K562 (cell line): ENCODE measurements around the gene PTPN14. TPM values are rescaled to one million over a fixed set of nuclear protein-coding genes. Genes with fewer than 3 reads are reported as not detected.

ENCODE experiments used
- ATAC-seq: fragments of 200-7000 bp; cut with Tn5 transposase; 3 replicates; pipeline ENCODE4 v1.9.1; 2020; ENCODE audit warnings: moderate library complexity
- BruUV-seq: library from RNA; stranded (reverse); fragments of 400-500 nt; replicated peaks from 2 replicates; lab custom pipeline; 2021; lab: Mats Ljungman, UMichigan
- CTCF ChIA-PET: fragments of 300-600 bp; formaldehyde crosslinking; extraction: SDS; loops from one replicate; lab custom pipeline; 2021; ENCODE audit warnings: low intra/inter-chr PET ratio; lab: Yijun Ruan, JAX
- POLR2A ChIA-PET: fragments of 300-600, 350-650 bp; sonication (Branson Sonifier 250); formaldehyde crosslinking; extraction: SDS; loops from one replicate; lab custom pipeline; 2021; ENCODE audit warnings: antibody characterized with exemption, inconsistent platforms; lab: Yijun Ruan, JAX
- DNase-seq, 4 experiments: peaks; one replicate each; pipeline versions ENCODE4 v3.0.0 to v3.0.0-alpha.2; 2011 to 2018; ENCODE audit warnings: low spot score in 3 of 4, mixed read lengths in 3 of 4; ENCODE audit errors: extremely low read depth in 1 of 4
- FAIRE-seq: peaks from 2 replicates; lab custom pipeline; 2011; peaks lifted over from hg19 to GRCh38; lab: Jason Lieb, UNC
- H2AFZ ChIP-seq: 2 replicates; pipeline ENCODE4 v1.6.0; 2011; ENCODE audit warnings: low read depth, low read length, control low read depth, inconsistent platforms
- H3K27ac ChIP-seq: fragments of 200-600 bp; 3 replicates; pipeline ENCODE4 v1.8.0; 2011; ENCODE audit warnings: low read depth, mild to moderate bottlenecking, control low read depth, inconsistent platforms, low read length, moderate library complexity, mixed read lengths; ENCODE audit errors: extremely low read depth
- H3K27me3 ChIP-seq, 2 experiments: fragments of 300-600 bp in 1 of 2; 2 replicates in 1 of 2; 3 replicates in 1 of 2; pipeline versions ENCODE4 v1.6.0 to v1.8.0; 2011; ENCODE audit warnings: inconsistent platforms in 2 of 2, low read length in 2 of 2, mild to moderate bottlenecking in 1 of 2, mixed read lengths in 1 of 2, moderate library complexity in 1 of 2; ENCODE audit not compliant: control insufficient read depth in 2 of 2, insufficient read depth in 2 of 2
- H3K36me3 ChIP-seq: fragments of 300-600 bp; 3 replicates; pipeline ENCODE4 v1.8.0; 2011; ENCODE audit warnings: mild to moderate bottlenecking, low read length, inconsistent platforms; ENCODE audit not compliant: control insufficient read depth, insufficient read depth
- H3K4me1 ChIP-seq, 2 experiments: fragments of 200-600 bp in 1 of 2; replicated peaks in 1 of 2; 2 replicates in 1 of 2; 3 replicates in 1 of 2; pipeline versions ENCODE4 v1.5.1 to v1.8.0; 2011; ENCODE audit warnings: inconsistent platforms in 2 of 2, low read length in 2 of 2, mild to moderate bottlenecking in 1 of 2, mixed read lengths in 1 of 2, moderate library complexity in 1 of 2; ENCODE audit not compliant: control insufficient read depth in 2 of 2, insufficient read depth in 2 of 2
- H3K4me2 ChIP-seq: 2 replicates; pipeline ENCODE4 v1.6.1; 2011; ENCODE audit warnings: low read length, control low read depth, inconsistent platforms, mixed read lengths; ENCODE audit not compliant: insufficient read depth
- H3K4me3 ChIP-seq: fragments of 200-600 bp; sonication (generic), shearing (Covaris generic); 2 replicates; pipeline ENCODE4 v1.5.1; 2016; ENCODE audit warnings: control low read depth, inconsistent platforms
- H3K79me2 ChIP-seq: fragments of 200-600 bp; 3 replicates; pipeline ENCODE4 v1.8.0; 2011; ENCODE audit warnings: low read length, inconsistent platforms; ENCODE audit not compliant: control insufficient read depth, insufficient read depth
- H3K9ac ChIP-seq, 2 experiments: 2 replicates each; pipeline versions ENCODE4 v1.6.0 to v1.6.1; 2011; ENCODE audit warnings: low read depth in 2 of 2, low read length in 2 of 2, control low read depth in 1 of 2, inconsistent platforms in 1 of 2, mild to moderate bottlenecking in 1 of 2, mixed read lengths in 1 of 2; ENCODE audit not compliant: insufficient read depth in 1 of 2
- H3K9me1 ChIP-seq: one replicate; pipeline ENCODE4 v1.6.0; 2011; ENCODE audit warnings: inconsistent platforms, mild to moderate bottlenecking, low read length, moderate library complexity; ENCODE audit not compliant: control insufficient read depth, insufficient read depth
- H3K9me3 ChIP-seq: replicated peaks from 2 replicates; pipeline ENCODE4 v1.5.1; 2011; ENCODE audit warnings: low read depth, low read length, inconsistent platforms; ENCODE audit not compliant: control insufficient read depth, insufficient read depth
- H4K20me1 ChIP-seq: replicated peaks from 2 replicates; pipeline ENCODE4 v1.6.1; 2011; ENCODE audit warnings: low read length, inconsistent platforms, mixed read lengths; ENCODE audit not compliant: control insufficient read depth, insufficient read depth
- FOXK2 ChIP-seq, 2 experiments: fragments of 450-650 bp; IDR thresholded peaks in 1 of 2; conservative IDR thresholded peaks in 1 of 2; 2 replicates each; pipeline ENCODE4 v1.6.1; 2016; ENCODE audit warnings: low read depth in 2 of 2, mild to moderate bottlenecking in 1 of 2
- GABPB1 ChIP-seq: sonication (generic); formaldehyde crosslinking; IDR thresholded peaks from 2 replicates; pipeline ENCODE4 v1.8.0; 2022; ENCODE audit warnings: mild to moderate bottlenecking, missing genetic modification reagents
- PHTF2 ChIP-seq: fragments of 250-450 bp; sonication (Bioruptor Pico); IDR thresholded peaks from 2 replicates; pipeline ENCODE4 v1.5.0; 2021; ENCODE audit warnings: mild to moderate bottlenecking
- SOX6 ChIP-seq: fragments of 450-650 bp; IDR thresholded peaks from 2 replicates; pipeline ENCODE4 v1.6.1; 2014; ENCODE audit warnings: mild to moderate bottlenecking
- TAF7 ChIP-seq: fragments of 450-650 bp; IDR thresholded peaks from 2 replicates; pipeline ENCODE4 v1.6.1; 2016; ENCODE audit warnings: missing genetic modification characterization, missing compliant biosample characterization
- WGBS: fragments of 100-300 bp; shearing (Covaris generic); methylation state at CpG from one replicate; pipeline ENCODE4 v1.1.6; 2016; ENCODE audit warnings: low coverage, mixed read lengths; ENCODE audit not compliant: insufficient coverage; ENCODE audit errors: missing lambda C conversion rate; 5-methylcytosine and 5-hydroxymethylcytosine counted together
- in situ Hi-C: fragments of 300-500 bp; cut with MboI; formaldehyde crosslinking; loops from 4 replicates; pipeline ENCODE4 v1.15.0; 2018; ENCODE audit warnings: inconsistent platforms, mixed read lengths
- intact Hi-C: fragments of 100-400 bp; cut with micrococcal nuclease; formaldehyde crosslinking; loops from 2 replicates; pipeline ENCODE4 v1.14.2; 2022
- polyA plus RNA-seq, 8 experiments: library from polyadenylated mRNA; depleted of rRNA in 4 of 8; stranded (reverse) in 5 of 8; unstranded in 3 of 8; fragments of >200 nt; fragmentation: Nextera tagmentation in 2 of 8; fragmentation: Illumina TruSeq in 1 of 8; extraction: Ambion mirVana in 2 of 8; extraction: Trizol in 1 of 8; gene quantifications; 2 replicates each; pipeline versions ENCODE4 v1.2.1 to v1.2.3, GENCODE V29; 2011 to 2014; ENCODE audit warnings: inconsistent platforms in 1 of 8, missing spikeins in 1 of 8
- total RNA-seq, 7 experiments: library from RNA; depleted of rRNA in 6 of 7; stranded (reverse); fragments of >200 nt in 6 of 7; fragmentation: Illumina TruSeq in 2 of 7; extraction: Trizol in 2 of 7; gene quantifications; 2 replicates each; pipeline versions ENCODE4 v1.2.1 to v1.2.3, GENCODE V29; 2011 to 2021; ENCODE audit warnings: low replicate concordance in 1 of 7

The PTPN14 gene
- total and polyA plus RNA-seq, 9 of the 15 experiments (the other 6 are each of a cell fraction or from before 2014, with no cell fraction given) = 0.01 to 0.29 (median 0.04) TPM; not detected in 6

- ATAC-seq (no peak), DNase-seq (no peak), FAIRE-seq (no peak)
- no peaks in the 10 kb centered on the region for H3K27me3 ChIP-seq
- 83% methylated on average over 3 of the region's 3 CpGs for WGBS
- no peaks in the 10 kb centered on the region for H3K79me2 ChIP-seq
- H3K9me1 ChIP-seq = no peaks in the 10 kb centered on the region
- BruUV-seq = no TSS peak
- no peak overlapping the region for H2AFZ ChIP-seq
- H3K36me3 ChIP-seq = peaks cover 49% of the 10 kb centered on the region; the same call in 1 of the 3 replicates
- CTCF ChIA-PET = interaction anchor here (2.4 to 3.2 kb wide), 2 partner anchors 69 to 116 kb away, joined by 12 to 23 read pairs; no protein-coding TSS in a partner anchor
- TF ChIP-seq SOX6 = no peak
- no peak for TF ChIP-seq PHTF2 (CRISPR knock-in tag)
- no peak for TF ChIP-seq TAF7
- TF ChIP-seq FOXK2 (conservative IDR thresholded peaks at IDR 0.05 in 1 of 2, IDR thresholded peaks at IDR 0.05 in 1 of 2; ENCODE audit: low read depth in 2 of 2) = no peak
- no peak for TF ChIP-seq GABPB1 (CRISPR knock-in tag)
- TF ChIP-seq, all 486 proteins: peak for 0
- H3K4me2 ChIP-seq = no peak overlapping the region
- H3K4me1 ChIP-seq = no peaks in the 10 kb centered on the region; a peak in 3 of 5 replicates
- no peak overlapping the region for H3K4me3 ChIP-seq
- peaks cover 10% of the 10 kb centered on the region; the same call in 1 of the 2 replicates for H4K20me1 ChIP-seq
- POLR2A ChIA-PET = no interaction called here
- in situ Hi-C loops = loop anchor here (5.0 kb wide), 1 partner anchor 118 kb away; no protein-coding TSS in a partner anchor
- H3K9me3 ChIP-seq = no peaks in the 10 kb centered on the region
- no peak overlapping the region for H3K27ac ChIP-seq
- no peak overlapping the region for H3K9ac ChIP-seq
- intact Hi-C loops = loop anchor here (5.0 kb wide), 1 partner anchor 117 kb away; no protein-coding TSS in a partner anchor
Observed at GRCh38 chr1:214330222-214330621, 221.2 kb downstream of the PTPN14 start.
